HG03175 (cell line): ENCODE measurements around the gene GABRR2.
A peak's percentile ranks its signal among the peaks of the same experiment; 100 is the strongest.
"Not testable (repeated sequence)": the region's sequence is repeated elsewhere in the genome, so short reads cannot be mapped to it uniquely, and the experiment has no call there.

ENCODE experiments used
- ATAC-seq: cut with Tn5 transposase; IDR thresholded peaks from one replicate; pipeline ENCODE4 v1.9.1; 2021; ENCODE audit warnings: mild to moderate bottlenecking, moderate library complexity; ENCODE audit not compliant: unreplicated experiment

The GABRR2 gene

DNA sequence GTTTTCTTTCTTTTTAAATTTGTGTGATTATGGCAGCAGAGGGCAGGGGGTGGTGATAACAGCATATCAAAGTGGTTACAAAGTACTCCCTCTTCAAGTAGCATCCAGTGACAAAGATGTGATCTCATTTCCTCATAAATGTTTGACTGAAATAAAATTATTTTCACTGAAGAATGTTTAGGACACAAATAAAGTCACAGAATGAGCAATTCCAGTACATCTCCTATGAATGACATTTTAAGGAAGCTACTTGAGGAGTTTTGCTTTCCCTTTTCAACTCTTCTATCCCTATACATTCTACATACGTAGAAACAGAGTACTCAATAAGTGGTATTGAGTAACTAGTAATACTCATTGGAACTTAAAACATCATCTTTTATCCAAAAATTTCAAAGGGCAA lies 13.9 kb upstream of the GABRR2 start:
- no peak for ATAC-seq

DNA sequence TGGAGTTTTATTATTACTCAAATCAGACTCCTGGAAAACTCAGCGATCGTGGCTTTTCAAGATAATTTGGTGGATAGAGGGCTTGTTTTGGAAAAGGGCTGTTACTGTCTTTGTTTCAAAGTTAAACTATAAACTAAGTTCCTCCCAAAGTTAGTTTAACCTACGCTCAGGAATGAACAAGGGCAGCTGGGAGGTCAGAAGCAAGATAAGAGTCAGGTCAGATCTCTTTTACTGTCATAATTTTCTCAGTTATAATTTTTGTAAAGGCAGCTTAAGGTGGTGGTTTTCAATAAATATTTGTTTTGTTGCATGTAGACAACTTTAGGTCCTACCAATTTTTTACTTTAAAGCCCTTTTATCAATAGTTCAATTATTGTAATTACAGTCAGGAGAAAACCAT lies 9.2 kb upstream of the GABRR2 start:
- ATAC-seq, result no peak

DNA sequence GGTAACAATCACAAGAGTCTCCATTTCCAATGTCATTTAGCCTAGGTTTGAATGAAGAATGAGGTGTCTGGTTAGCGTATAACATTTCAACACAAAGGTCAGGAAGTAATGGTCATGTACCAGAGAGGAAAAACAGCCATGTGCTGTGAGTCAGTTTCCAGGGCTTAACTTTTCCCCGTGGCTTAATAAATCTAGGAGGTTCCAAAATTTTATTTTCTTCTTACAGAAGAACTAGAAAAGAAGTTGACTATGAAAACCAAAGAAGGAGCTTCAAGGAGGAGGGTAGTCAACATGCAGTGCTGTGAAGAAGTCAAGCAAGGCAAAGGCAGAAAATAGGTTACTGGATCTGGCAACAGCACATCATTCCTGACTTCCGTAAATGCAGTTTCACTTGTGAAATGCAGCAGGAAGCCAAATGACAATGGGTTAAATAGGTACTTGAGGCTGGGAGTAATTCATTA lies 8.4 kb upstream of the GABRR2 start:
- ATAC-seq, result no peak

DNA sequence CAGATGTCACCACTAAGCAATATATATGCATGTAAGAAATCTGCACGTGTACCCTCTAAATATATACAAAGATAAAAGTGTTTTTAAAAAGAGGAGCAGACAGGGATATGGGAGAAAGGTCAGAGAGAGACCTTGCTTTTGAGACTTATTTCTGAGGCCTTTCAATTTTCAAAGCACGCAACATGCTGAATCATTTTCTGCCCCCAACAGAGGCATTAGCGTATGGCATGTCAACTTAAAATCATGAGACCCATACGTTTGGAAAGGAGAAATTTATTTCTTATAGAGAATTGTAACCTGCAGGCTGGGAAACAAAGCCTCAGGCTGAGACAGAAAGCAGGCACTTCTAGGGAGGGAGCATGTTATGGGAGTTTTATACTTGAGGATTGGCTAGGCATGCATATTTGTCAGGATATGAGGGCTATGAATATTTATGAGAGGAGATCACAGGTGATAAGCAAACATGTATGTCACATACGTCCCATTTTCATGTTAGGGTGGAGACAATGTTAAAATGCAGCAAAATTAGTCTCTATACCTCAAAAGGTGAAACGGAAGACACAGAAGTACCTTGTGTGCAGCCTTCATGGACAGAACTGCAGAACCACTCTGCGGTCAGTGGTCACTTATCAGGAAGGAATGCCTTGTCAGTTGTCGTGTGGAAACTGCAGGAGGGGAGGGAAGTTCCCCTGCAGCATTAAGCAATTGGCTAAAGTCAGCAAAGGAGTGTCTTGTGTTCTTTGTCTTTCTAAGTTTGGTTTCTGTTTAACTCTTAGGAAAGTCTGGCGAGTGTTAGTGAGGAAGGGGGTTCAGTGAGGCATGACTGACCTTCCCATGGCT lies 6.3 kb upstream of the GABRR2 start:
- no peak for ATAC-seq

DNA sequence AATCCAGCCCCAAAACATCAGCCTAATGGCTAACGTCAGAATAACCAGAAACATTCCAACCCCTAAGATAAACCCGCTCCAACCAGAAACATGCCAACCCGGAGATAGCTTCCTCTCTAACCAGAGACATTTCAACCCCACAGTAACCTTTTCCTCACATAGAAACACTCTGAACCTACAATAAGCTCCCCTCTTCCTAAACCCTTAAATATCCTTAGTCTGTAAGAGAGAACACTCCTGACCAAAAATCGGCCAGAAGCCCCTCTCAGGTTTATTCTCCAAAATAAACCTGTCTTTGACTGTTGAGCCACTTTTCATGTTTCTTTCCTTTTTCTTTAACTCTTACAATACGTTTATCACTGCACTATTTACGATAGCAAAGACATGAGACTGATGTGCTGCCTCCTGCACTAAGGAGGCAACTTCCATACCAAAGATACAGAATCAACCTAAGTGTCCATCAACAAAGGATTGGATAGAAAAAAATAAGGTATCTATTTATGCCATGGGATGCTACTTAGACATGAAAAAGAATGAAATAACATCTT lies 5.0 kb upstream of the GABRR2 start:
- no peak for ATAC-seq

DNA sequence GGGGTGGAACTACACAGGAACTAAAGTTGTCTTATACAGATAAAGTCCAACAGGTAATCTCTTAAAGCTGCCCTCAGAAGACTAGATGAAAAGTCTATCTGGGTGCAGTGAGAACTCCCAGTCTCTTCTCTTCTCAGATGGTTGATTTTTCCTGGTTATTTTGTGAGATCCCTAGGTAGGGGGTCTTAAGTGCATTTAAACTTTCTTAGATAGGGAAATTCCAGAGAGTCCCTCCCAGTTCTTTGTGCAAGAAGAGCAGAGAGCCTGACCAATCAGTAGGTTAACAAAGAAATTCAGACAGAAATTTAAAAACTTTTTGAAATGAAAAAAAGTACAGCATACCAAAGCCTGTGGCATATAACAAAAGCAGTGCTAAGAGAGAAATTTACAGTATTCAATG lies 2.0 kb upstream of the GABRR2 start:
- ATAC-seq, result no peak

DNA sequence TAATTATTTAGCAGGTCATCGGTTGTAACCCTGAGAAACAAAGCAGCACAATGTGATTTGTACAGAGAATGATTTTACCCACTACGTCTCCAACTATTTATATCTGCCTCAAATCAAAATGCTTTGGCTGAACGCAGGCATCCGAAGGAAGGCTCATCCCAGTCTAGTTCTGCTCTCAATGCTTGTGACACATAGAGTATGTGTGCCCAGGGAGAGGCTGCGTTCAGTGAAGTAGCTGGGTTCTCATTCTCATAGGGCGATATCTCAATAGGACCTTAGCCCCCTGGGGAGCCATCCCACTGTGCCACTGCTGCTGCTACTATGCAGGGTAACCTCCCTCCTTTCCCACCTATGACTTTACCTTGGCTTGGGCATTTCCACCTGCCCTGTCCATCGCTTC lies 407 bp downstream of the GABRR2 start:
- ATAC-seq, result no peak

DNA sequence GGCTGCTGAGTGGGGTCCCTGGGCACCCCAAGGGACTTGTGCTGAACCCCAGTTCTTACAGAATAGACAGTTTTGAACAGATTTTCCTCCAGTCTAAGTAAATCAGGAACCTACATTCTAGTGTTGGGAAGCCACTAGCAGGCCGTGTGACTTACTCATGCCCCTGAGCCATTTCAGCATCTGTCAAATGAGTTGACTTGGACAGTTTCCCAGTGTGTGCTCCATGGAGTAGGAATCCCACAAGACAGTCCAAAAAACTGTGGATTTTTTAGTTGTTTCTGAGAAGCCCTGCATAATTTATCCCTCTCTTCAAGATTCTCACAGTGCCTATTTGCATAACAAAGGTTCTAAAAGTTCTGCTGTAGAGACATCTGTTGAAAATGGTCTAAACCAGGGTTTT lies 2.1 kb downstream of the GABRR2 start:
- ATAC-seq, result no peak

DNA sequence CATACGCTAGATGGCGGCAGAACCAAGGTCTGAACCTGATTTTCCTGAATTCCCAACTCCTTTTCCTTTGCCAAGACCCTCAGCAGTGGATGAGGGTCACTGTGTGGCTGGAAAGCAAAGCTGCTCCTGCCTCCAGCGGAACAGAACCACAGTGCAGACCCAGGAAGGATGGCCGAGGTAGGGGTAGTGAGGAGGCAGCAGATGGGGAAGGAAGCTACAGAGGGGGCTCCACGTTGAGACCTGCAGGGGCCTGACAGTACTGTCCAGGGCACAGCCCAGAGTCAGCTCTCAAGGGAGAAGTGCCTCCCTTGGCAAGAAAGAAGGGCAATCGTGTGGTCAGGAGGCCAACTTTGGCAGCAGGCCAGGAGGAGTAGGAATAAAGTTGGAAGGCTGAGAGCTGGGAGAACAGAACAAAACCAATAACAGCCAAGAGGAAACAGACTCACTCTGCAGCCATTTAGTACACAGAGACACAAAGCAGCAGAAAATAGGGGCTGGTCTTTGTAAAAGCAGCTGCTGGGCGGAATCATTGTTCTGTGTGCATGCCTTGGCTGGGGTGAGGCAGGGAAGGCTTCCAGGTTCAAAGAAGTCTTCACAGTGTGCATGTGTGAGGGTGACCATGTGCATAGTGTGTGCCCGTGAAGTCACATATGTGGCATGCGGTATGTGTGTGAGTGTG lies 3.1 kb downstream of the GABRR2 start:
- no peak for ATAC-seq

DNA sequence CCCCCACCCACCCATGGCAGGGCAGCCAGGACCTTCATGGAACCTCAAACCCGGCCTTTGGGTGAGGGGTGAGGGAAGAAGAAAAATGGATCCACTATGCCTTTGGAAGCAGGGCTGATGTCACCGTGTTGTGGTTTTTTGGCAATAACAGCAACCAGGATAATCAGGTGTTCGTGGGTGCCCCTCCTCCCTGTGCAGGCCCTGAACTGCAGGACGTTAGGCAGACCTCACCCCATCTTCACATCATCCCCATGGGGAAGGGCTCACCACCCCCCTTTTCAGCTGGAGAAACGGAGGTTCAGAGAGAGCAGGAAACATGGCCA lies 3.6 kb downstream of the GABRR2 start:
- no peak for ATAC-seq

DNA sequence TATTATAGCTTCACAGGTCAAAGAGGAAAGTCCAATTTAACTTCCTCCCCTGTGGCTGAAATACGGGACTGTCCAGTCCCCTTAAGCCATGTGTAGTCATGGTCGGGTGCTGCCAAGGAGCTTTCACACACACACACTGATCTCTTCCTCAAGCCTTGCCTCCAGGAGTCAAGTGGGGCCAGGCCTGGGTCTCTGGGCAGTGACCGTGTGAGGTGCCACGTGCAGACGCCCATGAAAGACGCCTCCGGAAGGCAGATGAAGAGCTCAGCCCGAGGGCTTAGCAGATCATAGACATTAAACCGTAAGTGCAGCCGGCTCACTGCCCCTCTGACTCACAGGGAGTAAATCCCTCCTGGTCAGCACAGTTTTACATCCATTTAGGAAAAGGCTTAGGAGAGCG lies 4.2 kb downstream of the GABRR2 start:
- no peak for ATAC-seq

DNA sequence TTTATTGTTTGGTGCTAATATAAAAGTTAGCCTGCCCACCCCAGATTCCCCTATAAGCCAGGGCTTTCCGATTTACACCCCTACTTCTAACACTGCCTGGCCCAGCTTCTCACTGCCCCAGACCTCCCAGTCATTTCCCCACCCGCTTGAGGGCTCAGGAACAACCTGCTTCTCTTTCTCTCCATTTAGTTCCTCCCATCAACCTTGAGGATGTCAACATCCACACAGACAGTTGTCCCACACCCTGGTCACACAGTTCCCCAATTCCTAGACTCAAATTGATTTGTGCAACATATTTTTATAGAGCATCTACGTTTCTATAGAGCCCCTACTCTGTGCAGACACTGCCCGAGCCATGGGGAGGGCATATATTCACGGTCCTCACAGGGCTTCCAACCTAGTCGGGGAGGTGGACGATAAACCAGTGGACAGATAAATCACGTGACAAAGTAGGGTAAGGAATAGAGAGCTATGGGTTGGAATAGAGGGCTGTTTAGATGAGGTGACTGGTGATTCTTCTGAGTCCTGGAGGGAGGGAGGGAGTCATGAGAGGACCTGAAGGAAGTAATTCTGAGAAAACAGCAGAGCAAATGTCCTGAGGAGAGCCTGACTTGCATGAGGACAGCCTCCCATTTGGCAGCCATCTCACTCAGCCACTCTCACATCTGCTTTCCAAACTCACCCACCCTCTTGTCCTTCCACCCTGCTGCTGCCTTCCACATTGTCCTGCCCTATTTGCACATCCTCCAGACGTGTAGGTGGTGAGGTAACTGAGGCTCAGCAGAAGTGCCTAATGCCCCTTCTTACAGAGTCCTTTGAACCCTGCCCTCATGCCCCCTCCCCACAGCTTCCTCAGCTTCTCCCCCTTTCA lies 6.3 kb downstream of the GABRR2 start:
- no peak for ATAC-seq

DNA sequence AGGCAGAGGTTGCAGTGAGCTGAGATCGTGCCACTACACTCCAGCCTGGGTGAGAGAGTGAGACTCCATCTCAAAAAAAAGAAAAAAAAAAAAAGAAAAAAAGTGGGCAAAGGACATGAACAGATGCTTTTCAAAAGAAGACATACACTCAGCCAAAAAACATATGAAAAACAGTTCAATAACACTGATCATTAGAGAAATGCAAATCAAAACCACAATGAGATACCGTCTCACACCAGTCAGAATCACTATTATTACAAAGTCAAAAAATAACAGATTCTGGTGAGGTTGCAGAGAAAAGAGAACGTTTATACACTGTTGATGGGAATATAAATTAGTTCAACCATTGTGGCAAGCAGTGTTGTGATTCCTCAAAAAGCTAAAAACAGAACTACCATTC lies 10.6 kb downstream of the GABRR2 start:
- ATAC-seq, result not testable (repeated sequence)

DNA sequence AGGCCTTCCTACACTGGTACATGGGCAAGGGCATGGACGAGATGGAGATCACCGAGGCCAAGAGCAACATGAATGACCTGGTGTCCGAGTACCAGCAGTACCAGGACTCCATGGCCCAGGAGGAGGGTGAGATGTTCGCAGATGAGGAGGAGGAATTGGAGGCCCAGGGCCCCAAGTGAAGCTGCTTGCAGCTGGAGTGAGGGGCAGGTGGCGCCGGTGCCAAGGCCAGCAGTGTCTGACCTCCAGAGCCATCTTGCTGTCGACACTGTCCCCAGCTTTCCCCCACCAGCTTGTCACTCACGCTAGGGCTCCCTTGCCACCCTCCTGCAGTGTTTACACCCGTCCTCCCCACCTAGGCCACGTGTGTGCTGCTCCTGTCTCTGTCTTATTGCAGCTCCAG lies 12.2 kb downstream of the GABRR2 start:
- ATAC-seq, result no peak

DNA sequence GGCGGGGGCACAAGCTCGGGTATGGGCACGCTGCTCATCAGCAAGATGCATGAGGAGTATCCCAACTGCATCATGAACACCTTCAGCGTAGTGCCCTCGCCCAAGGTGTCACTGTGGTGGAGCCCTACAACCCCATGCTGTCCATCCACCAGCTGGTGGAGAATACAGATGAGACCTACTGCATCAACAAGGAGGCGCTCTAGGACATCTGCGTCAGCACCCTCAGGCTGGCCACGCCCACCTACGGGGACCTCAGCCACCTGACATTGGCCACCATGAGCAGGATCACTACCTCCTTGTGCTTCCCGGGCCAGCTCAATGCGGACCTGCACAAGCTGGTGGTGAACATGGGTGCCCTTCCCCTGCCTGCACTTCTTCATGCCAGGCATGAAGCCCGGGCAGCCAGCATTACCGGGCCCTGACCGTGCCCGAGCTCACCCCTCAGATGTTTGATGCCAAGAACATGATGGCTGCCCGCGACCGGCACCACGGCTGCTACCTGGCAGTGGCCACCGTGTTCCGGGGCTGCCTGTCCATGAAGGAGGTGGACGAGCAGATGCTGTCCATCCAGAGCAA lies 12.8 kb downstream of the GABRR2 start:
- no peak for ATAC-seq

DNA sequence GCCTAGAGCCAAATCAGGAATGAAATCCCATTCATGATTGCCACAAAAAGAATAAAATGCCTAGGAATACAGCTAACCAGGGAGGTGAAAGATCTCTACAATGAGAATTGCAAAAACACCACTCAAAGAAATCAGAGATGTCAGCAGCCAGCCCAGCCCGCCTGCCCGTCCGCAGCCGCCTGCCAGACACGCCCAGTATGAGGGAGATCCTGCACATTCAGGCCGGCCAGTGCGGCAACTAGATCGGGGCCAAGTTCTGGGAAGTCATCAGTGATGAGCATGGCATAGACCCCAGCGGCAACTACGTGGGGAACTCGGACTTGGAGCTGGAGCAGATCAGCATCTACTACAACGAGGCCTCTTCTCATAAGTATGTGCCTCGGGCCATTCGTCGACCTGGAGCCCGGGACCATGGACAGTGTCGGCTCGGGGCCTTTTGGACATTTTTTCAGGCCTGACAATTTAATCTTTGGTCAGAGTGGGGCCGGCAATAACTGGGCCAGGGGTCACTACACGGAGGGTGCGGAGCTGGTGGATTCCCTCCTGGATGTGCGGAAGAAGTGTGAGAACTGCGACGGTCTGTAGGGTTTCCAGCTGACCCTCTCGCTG lies 13.4 kb downstream of the GABRR2 start:
- ATAC-seq, result no peak

DNA sequence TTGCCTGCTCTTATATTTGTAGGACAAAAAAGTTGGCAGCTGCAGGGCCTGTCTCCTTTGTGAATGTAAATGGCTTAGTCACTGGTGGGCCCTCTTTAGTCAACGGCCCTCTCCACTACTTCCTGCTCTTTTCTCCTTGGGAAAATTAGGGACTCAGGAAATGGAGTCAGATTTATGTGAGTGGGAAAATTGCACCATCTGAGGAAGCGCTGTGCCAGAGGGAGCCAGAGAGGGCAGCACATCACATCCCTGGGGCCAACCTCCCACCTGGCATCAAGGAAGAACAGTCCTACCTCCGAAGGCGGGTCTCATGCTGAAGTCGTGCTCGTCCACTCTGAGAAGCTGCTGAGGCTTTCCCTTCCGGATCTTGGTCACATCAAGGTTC lies 15.6 kb downstream of the GABRR2 start:
- no peak for ATAC-seq

DNA sequence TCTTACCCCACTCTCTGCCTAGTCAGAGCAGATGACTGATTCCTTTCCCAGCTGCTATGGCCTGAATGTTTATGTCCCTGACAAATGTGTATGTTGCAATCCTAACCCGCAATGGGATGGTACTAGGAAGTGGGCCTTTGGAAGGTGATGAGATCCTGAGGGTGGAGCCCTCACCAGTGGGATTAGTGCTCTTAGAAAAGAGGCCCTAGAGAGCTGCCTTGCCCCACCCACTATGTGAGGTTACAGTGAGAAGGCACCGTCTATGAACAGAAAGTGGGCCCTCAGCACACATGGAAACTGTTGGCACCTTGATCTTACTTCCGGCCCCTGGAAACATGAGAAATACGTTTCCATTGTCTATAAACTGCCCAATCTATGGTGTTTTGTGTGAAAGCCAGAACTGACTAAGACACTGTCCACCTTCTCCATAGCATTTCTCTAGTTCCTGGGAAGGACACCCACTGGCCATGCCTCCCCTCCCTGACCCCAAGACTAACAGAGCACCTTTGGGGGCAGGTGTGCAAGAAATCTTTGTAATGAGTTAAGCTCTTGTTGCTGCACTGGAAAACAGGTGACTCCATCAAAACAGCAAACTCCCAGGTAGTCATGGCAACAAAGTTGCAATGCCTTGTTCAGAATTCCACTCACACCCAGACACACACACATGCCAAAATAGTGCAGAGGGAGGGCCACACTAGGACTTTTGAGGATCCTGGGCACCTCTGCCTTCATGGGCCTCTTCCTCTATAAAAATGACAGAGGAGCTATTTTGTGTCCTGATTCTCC lies 16.2 kb downstream of the GABRR2 start:
- peak; percentile 37 for ATAC-seq

DNA sequence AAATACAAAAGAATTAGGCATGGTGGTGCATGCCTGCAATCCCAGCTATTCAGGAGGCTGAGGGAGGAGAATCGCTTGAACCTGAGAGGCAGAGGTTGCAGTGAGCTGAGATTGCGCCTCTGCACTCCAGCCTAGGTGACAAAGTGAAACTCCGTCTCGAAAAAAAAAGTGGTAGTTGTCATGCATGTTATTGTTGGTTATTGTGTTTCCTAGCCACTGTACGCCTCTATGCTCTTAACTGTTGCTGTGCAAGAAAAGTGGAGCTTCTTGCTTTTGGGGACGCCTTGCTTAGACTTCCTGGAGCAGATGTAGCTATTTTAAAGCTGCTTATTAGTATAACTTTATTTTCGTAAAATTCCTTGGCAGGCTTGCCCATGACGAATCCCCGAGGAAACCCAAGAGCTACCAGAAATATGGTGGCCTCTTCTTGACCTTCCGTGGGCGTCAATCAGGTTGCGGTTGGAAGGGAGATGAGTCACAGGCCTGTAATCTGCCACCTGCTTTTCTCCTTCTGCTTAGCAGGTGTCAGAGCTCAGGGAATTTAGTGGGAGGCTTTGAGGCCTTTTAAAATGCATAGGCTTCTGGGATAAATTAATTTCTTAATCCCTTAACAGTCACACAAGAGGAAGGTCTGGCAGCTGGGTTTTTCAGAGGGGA lies 17.3 kb downstream of the GABRR2 start:
- ATAC-seq, result peak; percentile 92
